ENCODE results near the gene MYO1B.

- TF ChIP-seq POLR2A (IDR thresholded peaks at IDR 0.05) (no peak), CTCF (IDR thresholded peaks at IDR 0.05) (no peak)
These were observed 44.3 kb upstream of the MYO1B start for GRCh38 chr2:191200910-191201309.

Data from vagina (tissue), 2 donors.